ENCODE results near the gene FAM114A2. TPM values are rescaled to one million over a fixed set of nuclear protein-coding genes. Genes with fewer than 3 reads are reported as not detected.

Gene FAM114A2
- polyA plus RNA-seq, 1 donor = 35.2 TPM

DNA sequence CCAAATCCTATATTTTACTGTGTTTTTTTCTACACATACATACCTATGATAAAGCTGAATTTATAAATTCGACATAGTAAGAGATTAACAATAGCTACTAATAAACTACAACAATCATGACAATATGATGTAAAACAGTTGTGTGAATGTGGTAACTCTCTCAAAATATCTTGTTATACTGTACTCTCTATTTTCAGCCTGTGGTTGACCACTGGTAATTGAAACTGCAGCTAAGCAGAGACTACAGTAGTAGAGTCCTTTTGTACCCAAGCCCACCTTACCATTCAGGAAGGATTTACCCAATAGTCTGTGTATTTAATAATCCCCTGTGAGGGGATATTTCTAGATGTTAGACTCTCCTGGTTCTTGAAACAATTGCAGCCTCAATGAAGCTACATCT lies 86.7 kb downstream of the FAM114A2 start:
- no peak for DNase-seq

DNA sequence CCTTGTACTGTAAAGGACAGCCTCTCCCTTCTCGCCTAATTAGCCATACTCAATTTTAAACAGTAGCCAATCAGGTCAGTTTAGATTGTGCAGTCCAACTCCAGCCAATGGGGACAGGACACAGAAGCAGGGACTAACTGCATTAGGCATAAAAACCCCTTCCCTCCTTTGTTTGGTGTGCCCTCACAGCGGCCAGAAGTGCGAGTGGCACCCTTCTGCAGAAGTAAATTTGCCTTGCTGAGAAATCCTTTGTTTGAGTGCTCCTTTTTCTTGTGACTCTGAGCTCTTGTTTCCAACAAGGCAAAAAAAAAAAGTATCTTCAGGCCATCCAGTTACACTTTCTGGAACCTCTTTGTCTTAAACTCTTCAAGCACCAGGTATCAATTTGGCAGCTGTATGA lies 97.4 kb downstream of the FAM114A2 start:
- no peak for DNase-seq

Other genes starting within 250 kb of the FAM114A2 start
- gene MFAP3, start 57 bp upstream of the FAM114A2 start, polyA plus RNA-seq (ENCODE audit: insufficient read length) = 52.4 TPM
- gene GALNT10, start 151.8 kb upstream of the FAM114A2 start, polyA plus RNA-seq (ENCODE audit: insufficient read length) = 24.6 TPM

Measured in left kidney (tissue), 2 donors.